Keratinocyte (primary cell): Measurements from ENCODE around the gene CAD.

Experiments
- CTCF ChIP-seq, 3 experiments: IDR thresholded peaks in 1 of 3; conservative IDR thresholded peaks in 1 of 3; optimal IDR thresholded peaks in 1 of 3; 2 replicates in 2 of 3; 3 replicates in 1 of 3; pipeline versions ENCODE3 to v1.5.1; 2011; ENCODE audit warnings: low read length in 3 of 3, mild to moderate bottlenecking in 3 of 3, moderate library complexity in 2 of 3, control low read depth in 1 of 3, inconsistent platforms in 1 of 3; ENCODE audit not compliant: insufficient read depth in 2 of 3; ENCODE audit errors: extremely low read depth in 1 of 3
- EZH2 ChIP-seq: IDR thresholded peaks from one replicate; pipeline ENCODE4 v1.6.1; 2012; ENCODE audit warnings: inconsistent platforms, mild to moderate bottlenecking, low read length, moderate library complexity

GRCh38 chr2:27208486-27209050, 8.6 kb upstream of the CAD start:
- no peak for TF ChIP-seq CTCF (optimal IDR thresholded peaks at IDR 0.05 in 1 of 3, IDR thresholded peaks at IDR 0.05 in 1 of 3, conservative IDR thresholded peaks at IDR 0.05 in 1 of 3; ENCODE audit: extremely low read depth in 1 of 3, insufficient read depth in 2 of 3, low read length in 3 of 3)
- TF ChIP-seq EZH2, result no peak
